Glutamatergic neuron (in vitro differentiated cells): Measurements from ENCODE around the gene ABHD12B. TPM values are rescaled to one million over a fixed set of nuclear protein-coding genes. Genes with fewer than 3 reads are reported as not detected.

Experiments used
- total RNA-seq: library from RNA; stranded (reverse); fragmentation: NEBNext Ultra II Directional; extraction: Animal tissue kit (Norgen Biotek cat#: 25700); gene quantifications from one replicate; pipeline ENCODE4 v1.2.1, GENCODE V29; 2021; ENCODE audit not compliant: unreplicated experiment

Gene ABHD12B
- total RNA-seq, 1 donor from 2014 or later: 0.61 TPM

Other genes starting within 250 kb of the ABHD12B start
- gene SAV1, start 203.7 kb upstream of the ABHD12B start, total RNA-seq: 11.6 TPM
- gene NIN, start 40.9 kb upstream of the ABHD12B start, total RNA-seq: 104 TPM
- 1.2 TPM for gene PYGL, start 72.4 kb downstream of the ABHD12B start, total RNA-seq
- 11.9 TPM for gene TRIM9, start 223.1 kb downstream of the ABHD12B start, total RNA-seq